ENCODE data around the gene FAM240A.

The FAM240A gene

GRCh38 chr3:46612324-46612723, at the start of gene FAM240A:
FAM240A (plus strand) TSS chr3:46612525; CDS start chr3:46612684, 159 bp downstream.
- H3K4me3 ChIP-seq (ENCODE audit: low read depth, low read length): no peak within 1 kb of the TSS
- H3K4me1 ChIP-seq (ENCODE audit: control insufficient read depth, insufficient read depth, low read length, unreplicated experiment): no peaks in the 10 kb centered on the region
- H3K36me3 ChIP-seq (ENCODE audit: insufficient read depth, low read length): no peaks in the 10 kb centered on the region
- peaks cover 29% of the 10 kb centered on the region for H3K27me3 ChIP-seq (ENCODE audit: insufficient read depth, low read length)
- H3K27ac ChIP-seq (ENCODE audit: low read depth, low read length): no peak within 1 kb of the TSS
- no peaks in the 10 kb centered on the region for H3K79me2 ChIP-seq (ENCODE audit: control insufficient read depth, insufficient read depth, low read length, unreplicated experiment)
- no peak within 1 kb of the TSS for H2AFZ ChIP-seq (ENCODE audit: low read length, unreplicated experiment)

- no peaks in the 10 kb centered on the region for H3K36me3 ChIP-seq (ENCODE audit: insufficient read depth, low read length)
- H3K4me3 ChIP-seq (ENCODE audit: low read depth, low read length): no peak overlapping the region
- H2AFZ ChIP-seq (ENCODE audit: low read length, unreplicated experiment): no peak overlapping the region
- no peaks in the 10 kb centered on the region for H3K79me2 ChIP-seq (ENCODE audit: control insufficient read depth, insufficient read depth, low read length, unreplicated experiment)
- peaks cover 21% of the 10 kb centered on the region for H3K4me1 ChIP-seq (ENCODE audit: control insufficient read depth, insufficient read depth, low read length, unreplicated experiment)
- no peaks in the 10 kb centered on the region for H3K27me3 ChIP-seq (ENCODE audit: insufficient read depth, low read length)
- peak overlapping the region; percentile 65; the same call in 1 of the 2 replicates for H3K27ac ChIP-seq (ENCODE audit: low read depth, low read length)
Measured at GRCh38 chr3:46564190-46565021, 47.9 kb upstream of the FAM240A start.

- Histone ChIP-seq H3K27me3 (ENCODE audit: insufficient read depth, low read length) (no peaks in the 10 kb centered on the region), H2AFZ (ENCODE audit: low read length, unreplicated experiment) (peak overlapping the region; percentile 83), H3K4me3 (ENCODE audit: low read depth, low read length) (peak overlapping the region; percentile 84), H3K4me1 (ENCODE audit: control insufficient read depth, insufficient read depth, low read length, unreplicated experiment) (peaks cover 16% of the 10 kb centered on the region), H3K27ac (ENCODE audit: low read depth, low read length) (peak overlapping the region; percentile 65), H3K79me2 (ENCODE audit: control insufficient read depth, insufficient read depth, low read length, unreplicated experiment) (no peaks in the 10 kb centered on the region), H3K36me3 (ENCODE audit: insufficient read depth, low read length) (no peaks in the 10 kb centered on the region)
Measured at GRCh38 chr3:46565077-46565476, 47.2 kb upstream of the FAM240A start.

- no peaks in the 10 kb centered on the region for H3K27me3 ChIP-seq (ENCODE audit: insufficient read depth, low read length)
- H3K27ac ChIP-seq (ENCODE audit: low read depth, low read length): peak overlapping the region; percentile 65
- no peaks in the 10 kb centered on the region for H3K79me2 ChIP-seq (ENCODE audit: control insufficient read depth, insufficient read depth, low read length, unreplicated experiment)
- H3K36me3 ChIP-seq (ENCODE audit: insufficient read depth, low read length): no peaks in the 10 kb centered on the region
- peak overlapping the region; percentile 84 for H3K4me3 ChIP-seq (ENCODE audit: low read depth, low read length)
- peak overlapping the region; percentile 83 for H2AFZ ChIP-seq (ENCODE audit: low read length, unreplicated experiment)
- H3K4me1 ChIP-seq (ENCODE audit: control insufficient read depth, insufficient read depth, low read length, unreplicated experiment): peaks cover 16% of the 10 kb centered on the region
Measured at GRCh38 chr3:46565607-46566039, 46.7 kb upstream of the FAM240A start.

- H3K4me3 ChIP-seq (ENCODE audit: low read depth, low read length): peak within 1 kb of the TSS; percentile 84
- H3K27me3 ChIP-seq (ENCODE audit: insufficient read depth, low read length): no peaks in the 10 kb centered on the region
- peaks cover 16% of the 10 kb centered on the region for H3K4me1 ChIP-seq (ENCODE audit: control insufficient read depth, insufficient read depth, low read length, unreplicated experiment)
- H3K36me3 ChIP-seq (ENCODE audit: insufficient read depth, low read length): no peaks in the 10 kb centered on the region
- H2AFZ ChIP-seq (ENCODE audit: low read length, unreplicated experiment): peak within 1 kb of the TSS; percentile 83
- H3K27ac ChIP-seq (ENCODE audit: low read depth, low read length): peak within 1 kb of the TSS; percentile 65
- H3K79me2 ChIP-seq (ENCODE audit: control insufficient read depth, insufficient read depth, low read length, unreplicated experiment): no peaks in the 10 kb centered on the region
Measured at GRCh38 chr3:46566040-46566641, 46.2 kb upstream of the FAM240A start, which contains the start of gene LRRC2. LRRC2 (minus strand) TSS chr3:46566302; CDS start chr3:46551591, 14,711 bp downstream.

- no peak overlapping the region for H2AFZ ChIP-seq (ENCODE audit: low read length, unreplicated experiment)
- H3K27ac ChIP-seq (ENCODE audit: low read depth, low read length): no peak overlapping the region
- no peaks in the 10 kb centered on the region for H3K4me1 ChIP-seq (ENCODE audit: control insufficient read depth, insufficient read depth, low read length, unreplicated experiment)
- H3K27me3 ChIP-seq (ENCODE audit: insufficient read depth, low read length): no peaks in the 10 kb centered on the region
- no peaks in the 10 kb centered on the region for H3K36me3 ChIP-seq (ENCODE audit: insufficient read depth, low read length)
- H3K4me3 ChIP-seq (ENCODE audit: low read depth, low read length): no peak overlapping the region
- H3K79me2 ChIP-seq (ENCODE audit: control insufficient read depth, insufficient read depth, low read length, unreplicated experiment): no peaks in the 10 kb centered on the region
Measured at GRCh38 chr3:46571684-46572083, 40.6 kb upstream of the FAM240A start.

GRCh38 chr3:46573701-46574100, 38.6 kb upstream of the FAM240A start:
- Histone ChIP-seq H2AFZ (ENCODE audit: low read length, unreplicated experiment) (no peak overlapping the region), H3K36me3 (ENCODE audit: insufficient read depth, low read length) (no peaks in the 10 kb centered on the region), H3K4me1 (ENCODE audit: control insufficient read depth, insufficient read depth, low read length, unreplicated experiment) (no peaks in the 10 kb centered on the region), H3K27me3 (ENCODE audit: insufficient read depth, low read length) (no peaks in the 10 kb centered on the region), H3K4me3 (ENCODE audit: low read depth, low read length) (no peak overlapping the region), H3K79me2 (ENCODE audit: control insufficient read depth, insufficient read depth, low read length, unreplicated experiment) (no peaks in the 10 kb centered on the region), H3K27ac (ENCODE audit: low read depth, low read length) (no peak overlapping the region)

- Histone ChIP-seq H3K27ac (ENCODE audit: low read depth, low read length) (no peak overlapping the region), H3K4me1 (ENCODE audit: control insufficient read depth, insufficient read depth, low read length, unreplicated experiment) (no peaks in the 10 kb centered on the region), H2AFZ (ENCODE audit: low read length, unreplicated experiment) (no peak overlapping the region), H3K27me3 (ENCODE audit: insufficient read depth, low read length) (no peaks in the 10 kb centered on the region), H3K79me2 (ENCODE audit: control insufficient read depth, insufficient read depth, low read length, unreplicated experiment) (no peaks in the 10 kb centered on the region), H3K4me3 (ENCODE audit: low read depth, low read length) (no peak overlapping the region), H3K36me3 (ENCODE audit: insufficient read depth, low read length) (no peaks in the 10 kb centered on the region)
Measured at GRCh38 chr3:46574243-46574646, 38.1 kb upstream of the FAM240A start.

GRCh38 chr3:46574881-46575576, 37.3 kb upstream of the FAM240A start:
- Histone ChIP-seq H3K4me1 (ENCODE audit: control insufficient read depth, insufficient read depth, low read length, unreplicated experiment) (no peaks in the 10 kb centered on the region), H3K36me3 (ENCODE audit: insufficient read depth, low read length) (no peaks in the 10 kb centered on the region), H3K27ac (ENCODE audit: low read depth, low read length) (no peak overlapping the region), H2AFZ (ENCODE audit: low read length, unreplicated experiment) (no peak overlapping the region), H3K79me2 (ENCODE audit: control insufficient read depth, insufficient read depth, low read length, unreplicated experiment) (no peaks in the 10 kb centered on the region), H3K27me3 (ENCODE audit: insufficient read depth, low read length) (no peaks in the 10 kb centered on the region), H3K4me3 (ENCODE audit: low read depth, low read length) (no peak overlapping the region)

- Histone ChIP-seq H3K27ac (ENCODE audit: low read depth, low read length) (no peak overlapping the region), H3K79me2 (ENCODE audit: control insufficient read depth, insufficient read depth, low read length, unreplicated experiment) (no peaks in the 10 kb centered on the region), H3K4me3 (ENCODE audit: low read depth, low read length) (no peak overlapping the region), H3K4me1 (ENCODE audit: control insufficient read depth, insufficient read depth, low read length, unreplicated experiment) (no peaks in the 10 kb centered on the region), H3K36me3 (ENCODE audit: insufficient read depth, low read length) (no peaks in the 10 kb centered on the region), H3K27me3 (ENCODE audit: insufficient read depth, low read length) (peaks cover 5% of the 10 kb centered on the region; the same call in 1 of the 2 replicates), H2AFZ (ENCODE audit: low read length, unreplicated experiment) (no peak overlapping the region)
Measured at GRCh38 chr3:46575577-46576222, 36.6 kb upstream of the FAM240A start.
